A549 treated with ZK216348 at 1 μM for 4 hours (cell line): Measurements from ENCODE around the gene SIL1. TPM values are rescaled to one million over a fixed set of nuclear protein-coding genes. Genes with fewer than 3 reads are reported as not detected.

Source experiments
- total RNA-seq: library from RNA; stranded (reverse); fragments of 200-300 nt; extraction: Qiagen RNA extraction; gene quantifications from 5 replicates; pipeline ENCODE4 v1.2.3, GENCODE V29; 2022; ENCODE audit warnings: low read depth

SIL1 gene
- total RNA-seq: 24.8 to 27.3 TPM (median 26.7 TPM) in 5 replicates

DNA sequence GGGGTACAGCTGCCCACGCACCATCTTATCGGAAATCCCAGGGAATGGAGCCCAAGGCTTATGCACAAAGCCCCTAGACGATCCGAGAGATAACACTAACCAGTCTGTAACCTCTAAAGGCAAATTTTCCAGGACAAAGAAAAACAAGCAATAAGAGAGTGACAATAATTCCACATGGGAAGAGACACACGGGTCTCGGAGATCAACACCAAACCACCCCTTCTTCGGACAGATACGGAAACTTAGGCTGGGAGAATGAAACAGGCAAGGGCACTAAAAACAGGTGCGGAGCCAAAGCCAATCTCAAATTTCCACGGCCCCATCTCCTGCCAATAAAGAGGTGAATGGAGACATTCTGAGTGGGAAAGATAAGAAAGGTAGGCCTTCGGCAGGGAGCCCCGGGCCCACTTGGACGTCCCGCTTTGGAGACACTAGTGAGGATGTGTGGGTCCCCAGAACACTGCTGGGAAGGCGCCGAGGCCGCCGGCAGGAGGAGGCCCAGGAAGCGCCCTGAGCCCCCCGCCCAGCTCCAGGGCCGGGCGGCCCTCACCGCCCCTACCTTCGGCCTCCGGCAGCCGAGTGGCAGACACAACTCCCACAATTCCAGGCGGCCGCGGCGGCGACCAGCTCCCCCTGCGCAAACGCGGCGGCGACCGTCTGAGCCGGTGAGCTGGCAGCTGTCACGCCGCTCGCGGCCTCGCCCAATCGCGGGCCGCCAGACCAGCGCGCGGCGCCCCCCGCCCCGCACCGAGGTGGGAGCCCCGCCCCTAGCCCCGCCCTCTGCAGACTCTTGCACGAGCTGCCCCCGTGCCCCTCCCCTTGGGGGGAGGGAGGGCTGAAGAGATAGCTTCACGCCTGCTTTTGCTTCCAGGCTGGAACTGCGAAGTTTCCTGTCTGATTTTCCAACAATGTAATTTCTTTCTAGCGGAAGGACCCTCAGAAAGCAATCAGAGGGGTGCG lies at the start of gene SIL1:
SIL1 (minus strand) TSS at position 659 of the 960 bp plus-strand sequence. CDS start 70,525 bp downstream, outside the sequence.

Other genes with a start within 250 kb of the SIL1 start
- 114 to 202 TPM (median 181 TPM) in 5 replicates for gene MATR3, start 95.4 kb upstream of the SIL1 start, total RNA-seq
- 72.7 to 120 TPM (median 86.5 TPM) in 5 replicates for gene PAIP2, start 143.5 kb upstream of the SIL1 start, total RNA-seq
- gene SLC23A1, start 184.9 kb upstream of the SIL1 start, total RNA-seq: 0.91 to 1.4 TPM (median 1.1 TPM) in 5 replicates
- not detected in 5 replicates for gene MZB1, start 191.5 kb upstream of the SIL1 start, total RNA-seq
- 0.18 to 0.37 TPM (median 0.28 TPM) in 5 replicates for gene PROB1, start 196.7 kb upstream of the SIL1 start, total RNA-seq
- gene SPATA24, start 205.7 kb upstream of the SIL1 start, total RNA-seq: 4.6 to 5.9 TPM (median 4.9 TPM) in 5 replicates
- 6.3 to 10.0 TPM (median 7.2 TPM) in 5 replicates for gene DNAJC18, start 241.2 kb upstream of the SIL1 start, total RNA-seq